BJ (cell line): Measurements from ENCODE around the gene NBPF3. TPM values are rescaled to one million over a fixed set of nuclear protein-coding genes. Genes with fewer than 3 reads are reported as not detected.
"Not testable (repeated sequence)": the region's sequence is repeated elsewhere in the genome, so short reads cannot be mapped to it uniquely, and the experiment has no call there.

Experiments
- CTCF ChIA-PET: fragments of 350-600 bp; formaldehyde crosslinking; extraction: SDS; loops from one replicate; lab custom pipeline; 2021; ENCODE audit warnings: antibody characterized with exemption, inconsistent platforms; lab: Yijun Ruan, JAX
- POLR2A ChIA-PET: fragments of 300-600 bp; sonication (Branson Sonifier 250); formaldehyde crosslinking; extraction: SDS; loops from one replicate; lab custom pipeline; 2021; ENCODE audit warnings: antibody characterized with exemption; lab: Charles Lee
- DNase-seq: peaks from one replicate; pipeline ENCODE4 v3.0.0-alpha.2; 2011; ENCODE audit warnings: low read depth
- H3K27me3 ChIP-seq: 2 replicates; pipeline ENCODE4 v1.6.0; 2011; ENCODE audit warnings: low read length; ENCODE audit not compliant: control insufficient read depth, insufficient read depth
- H3K36me3 ChIP-seq: 2 replicates; pipeline ENCODE4 v1.5.1; 2011; ENCODE audit warnings: low read length; ENCODE audit not compliant: control insufficient read depth, insufficient read depth
- H3K4me3 ChIP-seq: 2 replicates; pipeline ENCODE4 v1.5.1; 2011; ENCODE audit warnings: low read depth, mild to moderate bottlenecking, control low read depth, low read length
- CTCF ChIP-seq: IDR thresholded peaks from 2 replicates; pipeline ENCODE4 v1.5.1; 2011; ENCODE audit warnings: low read depth, mild to moderate bottlenecking, control low read depth, inconsistent platforms, low read length, moderate library complexity; ENCODE audit not compliant: insufficient read depth
- polyA plus RNA-seq: library from polyadenylated mRNA; depleted of rRNA; stranded (reverse); fragments of >200 nt; gene quantifications from 2 replicates; pipeline ENCODE4 v1.2.3, GENCODE V29; 2011

The NBPF3 gene
- polyA plus RNA-seq, 1 experiment: 17.8 TPM

- Histone ChIP-seq H3K36me3 (peaks cover 15% of the 10 kb centered on the region), H3K4me3 (no peak overlapping the region), H3K27me3 (no peaks in the 10 kb centered on the region)
- no peak for DNase-seq
- no peak for TF ChIP-seq CTCF
- ChIA-PET POLR2A (no interaction called here), CTCF (interaction anchor here (0.6 to 2.7 kb wide), 5 partner anchors 9 to 101 kb away, joined by 3 to 13 read pairs (median 4); no protein-coding TSS in a partner anchor)
These were observed 29.6 kb downstream of the NBPF3 start for GRCh38 chr1:21469581-21469980.

- peaks cover 15% of the 10 kb centered on the region for H3K36me3 ChIP-seq
- TF ChIP-seq CTCF: no peak
- CTCF ChIA-PET: interaction anchor here (1.2 to 1.6 kb wide), 2 partner anchors 34 to 102 kb away, joined by 3 to 6 read pairs; no protein-coding TSS in a partner anchor
- H3K4me3 ChIP-seq: no peak overlapping the region
- POLR2A ChIA-PET: no interaction called here
- H3K27me3 ChIP-seq: no peaks in the 10 kb centered on the region
- no peak for DNase-seq
These were observed 32.9 kb downstream of the NBPF3 start for GRCh38 chr1:21472861-21473260.

DNA sequence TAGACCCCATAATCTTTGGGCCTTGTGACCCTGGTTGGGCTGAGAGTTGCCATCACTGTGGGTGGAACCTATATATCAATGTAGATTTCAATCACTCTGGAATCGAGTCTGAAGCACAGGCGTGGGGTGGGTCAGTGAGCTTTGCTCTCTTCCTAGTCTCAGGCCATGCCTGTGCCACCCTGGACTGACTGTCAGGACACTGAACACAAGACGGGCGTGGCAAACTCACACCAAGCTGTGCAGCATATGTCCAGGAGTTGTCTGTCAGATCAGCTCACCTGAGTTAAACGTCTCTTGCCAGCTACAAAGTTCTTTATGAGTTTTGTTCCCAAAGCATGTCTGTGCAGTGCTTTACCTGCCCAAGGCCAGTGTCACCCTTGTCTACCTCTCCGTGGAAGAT, 38.4 kb downstream of the NBPF3 start:
- Histone ChIP-seq H3K4me3 (no peak overlapping the region), H3K36me3 (peaks cover 6% of the 10 kb centered on the region), H3K27me3 (no peaks in the 10 kb centered on the region)
- DNase-seq: no peak
- POLR2A ChIA-PET: no interaction called here
- TF ChIP-seq CTCF: no peak
- CTCF ChIA-PET: interaction anchor here (1.5 kb wide), 1 partner anchor 10 kb away, joined by 7 read pairs; no protein-coding TSS in a partner anchor

- CTCF ChIA-PET, H3K36me3 ChIP-seq, DNase-seq, H3K4me3 ChIP-seq, POLR2A ChIA-PET, H3K27me3 ChIP-seq: not testable (repeated sequence)
These were observed 43.9 kb downstream of the NBPF3 start for GRCh38 chr1:21483881-21484280.

DNA sequence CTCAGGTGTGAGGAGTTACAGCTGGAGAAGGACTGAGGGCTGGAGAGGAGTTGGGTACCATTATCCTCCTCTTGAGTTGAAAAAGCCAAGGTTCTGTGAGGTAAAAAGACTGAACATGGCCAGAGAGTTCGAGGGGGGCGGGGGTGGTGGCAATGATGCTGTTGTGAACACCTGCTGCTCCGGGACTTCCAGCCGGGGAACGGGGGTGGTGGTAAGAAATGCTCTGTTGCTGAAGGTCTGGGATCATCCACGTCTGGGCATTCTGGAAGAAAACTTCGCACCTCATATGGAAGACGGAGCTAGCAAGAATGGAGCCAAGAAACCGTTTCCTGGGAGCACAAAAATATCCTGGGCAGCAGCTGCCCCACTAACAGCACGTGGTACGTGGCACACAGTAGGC, 49.2 kb downstream of the NBPF3 start:
- no peak for TF ChIP-seq CTCF
- H3K36me3 ChIP-seq: no peaks in the 10 kb centered on the region
- ChIA-PET POLR2A (no interaction called here), CTCF (interaction anchor here (2.6 to 4.7 kb wide), 2 partner anchors 118 to 119 kb away, joined by 12 to 113 read pairs; no protein-coding TSS in a partner anchor)
- H3K27me3 ChIP-seq: peaks cover 5% of the 10 kb centered on the region
- H3K4me3 ChIP-seq: no peak overlapping the region
- no peak for DNase-seq

DNA sequence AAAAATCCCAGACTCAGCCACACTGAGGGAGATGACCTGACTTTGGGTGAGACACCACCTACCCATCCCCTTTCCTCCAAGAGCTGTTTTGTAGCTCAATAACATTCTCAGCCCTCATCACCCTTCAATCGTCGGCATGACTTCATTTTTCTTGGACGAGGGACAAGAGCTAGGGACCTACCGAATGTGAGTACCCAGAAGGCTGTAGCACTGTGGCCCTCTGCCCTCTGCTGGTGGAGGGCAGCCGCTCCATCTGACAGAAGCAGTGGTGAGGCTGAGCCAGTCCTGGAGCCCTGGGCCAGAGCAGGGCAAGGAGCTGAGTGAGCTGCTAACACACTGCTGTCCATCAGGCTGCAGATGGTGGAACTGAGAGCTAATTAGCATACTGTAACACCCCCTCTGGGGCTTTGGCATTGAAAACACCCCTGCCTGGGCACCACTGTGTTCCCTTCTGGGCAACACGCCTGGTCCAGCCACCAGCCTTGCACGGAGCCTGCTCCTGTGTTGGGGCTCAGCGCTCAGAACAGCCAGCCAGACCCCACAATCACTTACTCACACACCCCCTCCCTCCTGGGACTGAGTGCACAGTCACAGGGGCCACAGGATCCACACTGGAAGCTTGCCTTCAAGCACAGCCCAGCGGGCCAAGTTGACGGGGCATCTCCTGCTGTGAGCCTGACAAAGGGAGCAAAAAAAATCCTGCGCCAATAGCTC, 51.0 kb downstream of the NBPF3 start:
- no peaks in the 10 kb centered on the region for H3K36me3 ChIP-seq
- ChIA-PET POLR2A (no interaction called here), CTCF (interaction anchor here (0.6 to 4.7 kb wide), 22 partner anchors 9 to 259 kb away, joined by 3 to 113 read pairs (median 4); partner anchors contain the start of gene ALPL)
- peak; percentile 24 for DNase-seq
- H3K4me3 ChIP-seq: no peak overlapping the region
- peak; percentile 82 for TF ChIP-seq CTCF
- H3K27me3 ChIP-seq: peaks cover 5% of the 10 kb centered on the region
